ENCODE results near the gene SCN9A.
"Not testable (repeated sequence)": the region's sequence is repeated elsewhere in the genome, so short reads cannot be mapped to it uniquely, and the experiment has no call there.

Gene SCN9A

DNA sequence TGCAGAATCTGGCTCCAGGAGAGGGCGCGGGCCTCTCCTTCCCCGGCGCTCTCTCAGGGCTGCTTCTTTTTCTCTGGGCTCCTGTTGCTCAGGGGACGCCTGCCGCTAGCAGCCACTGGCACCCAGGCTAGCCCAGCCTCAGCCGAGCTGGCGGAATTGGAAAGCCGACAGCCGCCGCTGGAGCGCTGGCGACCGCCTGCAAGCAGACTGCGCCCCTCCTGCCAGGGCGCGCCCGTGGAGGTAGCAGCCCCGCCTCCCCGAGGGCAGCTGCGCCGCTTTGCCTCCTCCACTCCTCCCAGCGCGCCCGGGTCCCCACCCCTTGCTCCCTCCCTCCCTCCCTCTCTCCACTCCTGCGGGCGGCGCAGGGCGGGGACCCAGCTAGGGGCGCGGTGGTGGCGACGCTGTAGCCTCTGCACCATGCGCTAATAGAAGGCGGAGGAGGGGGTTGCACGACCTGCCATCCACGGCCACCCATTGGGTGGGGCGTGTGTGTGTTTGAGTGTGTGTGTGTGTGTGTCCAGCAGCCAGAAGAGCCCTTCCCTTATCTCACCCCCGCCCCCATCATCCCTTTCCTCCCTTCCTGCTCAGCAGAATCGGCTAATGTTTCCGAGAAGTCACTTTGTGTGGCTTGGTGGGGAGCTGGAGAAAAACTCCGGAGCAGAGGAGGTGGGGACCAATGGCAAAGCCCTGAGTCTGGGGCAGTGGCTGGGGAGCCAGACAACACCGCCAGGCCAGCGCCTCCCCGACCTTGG lies at the start of gene SCN9A:
TSS of gene SCN9A (minus strand) at position 209 of the 752 bp plus-strand sequence. CDS start 64,188 bp downstream, outside the sequence.
- peak; percentile 80 for DNase-seq

DNA sequence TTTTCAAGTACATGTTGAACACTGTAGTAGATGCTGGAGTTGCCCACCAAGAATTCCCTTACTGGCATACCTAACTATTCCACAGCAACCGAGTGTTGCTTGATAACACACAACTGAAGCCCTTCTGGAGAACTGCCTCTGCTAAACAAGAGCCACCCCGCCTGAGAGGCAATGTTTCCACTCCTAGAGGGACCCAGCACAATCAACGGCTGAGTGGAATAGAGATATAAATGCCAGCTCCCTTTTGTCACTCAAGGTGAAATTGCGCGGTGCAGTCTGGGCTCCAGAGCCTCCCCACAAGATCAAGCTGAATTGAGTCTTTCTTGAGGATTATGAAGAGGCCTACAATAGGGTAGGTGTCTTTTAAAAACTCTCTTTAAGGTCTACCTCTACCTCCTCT lies 49.1 kb upstream of the SCN9A start:
- DNase-seq, result no peak

DNA sequence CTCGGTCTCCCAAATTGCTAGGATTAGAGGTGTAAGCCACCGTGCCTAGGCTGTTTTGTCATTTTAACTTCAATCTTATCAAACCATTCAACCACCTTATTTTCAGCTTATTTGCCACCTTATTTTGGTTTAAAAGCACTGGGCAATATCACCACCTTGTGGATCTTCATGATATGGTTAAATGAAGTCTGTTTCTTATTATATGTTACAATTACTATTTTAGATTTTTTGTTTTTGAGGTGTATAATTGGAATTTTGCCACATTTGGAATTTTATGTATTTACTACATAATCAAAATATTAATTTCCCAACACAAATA lies 43.8 kb upstream of the SCN9A start:
- no peak for DNase-seq

DNA sequence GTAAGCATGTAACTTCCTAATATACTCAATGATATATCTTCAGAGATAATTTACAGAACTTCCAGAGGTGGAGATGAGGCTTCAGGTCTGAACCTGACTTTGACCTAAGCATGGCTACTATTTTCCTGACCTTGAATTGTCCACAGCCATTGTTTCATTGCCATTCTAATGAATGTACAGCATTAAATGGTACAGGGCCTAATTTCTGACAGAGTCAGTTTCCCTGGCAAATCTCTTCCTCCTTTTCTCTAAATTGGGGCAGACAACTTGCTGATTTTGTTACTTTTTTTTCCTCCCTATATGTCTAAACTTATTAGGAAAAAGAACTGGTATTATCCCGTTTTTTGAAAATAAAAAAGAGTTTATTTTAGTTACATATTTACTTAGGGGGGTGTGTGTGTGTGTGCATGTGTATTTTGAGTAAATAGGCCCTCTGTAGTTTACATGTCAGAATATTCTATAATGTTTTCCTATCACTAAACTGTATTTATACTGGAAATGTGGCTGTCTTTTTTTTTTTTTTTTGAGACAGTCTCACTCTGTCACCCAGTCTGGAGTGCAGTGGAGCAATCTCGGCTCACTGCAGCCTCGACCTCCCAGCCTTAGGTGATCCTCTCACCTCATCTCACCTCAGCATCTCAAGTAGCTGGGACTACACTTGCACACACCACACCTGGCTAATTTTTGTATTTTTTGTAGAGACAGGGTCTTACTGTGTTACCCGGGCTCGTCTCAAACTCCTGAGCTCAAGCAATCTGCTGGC lies 43.3 kb upstream of the SCN9A start:
- DNase-seq, result no peak

DNA sequence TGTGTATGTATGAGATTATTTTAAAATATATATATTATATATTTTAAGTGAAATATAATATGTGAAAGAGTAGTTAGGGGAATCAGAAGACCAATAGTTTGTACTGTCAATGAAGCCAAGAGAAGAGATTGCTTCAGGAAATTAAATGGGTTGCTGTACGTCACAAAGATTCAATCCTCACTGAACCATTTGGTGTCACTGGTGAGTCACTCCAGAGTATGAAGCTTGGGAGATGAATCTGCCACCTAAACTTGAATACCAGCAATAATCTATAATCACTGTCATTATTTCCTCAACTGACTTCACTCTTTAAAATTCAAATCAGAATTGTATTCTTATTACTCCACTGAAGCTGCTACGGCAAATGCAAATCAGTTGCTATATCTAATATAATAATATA lies 41.9 kb upstream of the SCN9A start:
- DNase-seq, result no peak

DNA sequence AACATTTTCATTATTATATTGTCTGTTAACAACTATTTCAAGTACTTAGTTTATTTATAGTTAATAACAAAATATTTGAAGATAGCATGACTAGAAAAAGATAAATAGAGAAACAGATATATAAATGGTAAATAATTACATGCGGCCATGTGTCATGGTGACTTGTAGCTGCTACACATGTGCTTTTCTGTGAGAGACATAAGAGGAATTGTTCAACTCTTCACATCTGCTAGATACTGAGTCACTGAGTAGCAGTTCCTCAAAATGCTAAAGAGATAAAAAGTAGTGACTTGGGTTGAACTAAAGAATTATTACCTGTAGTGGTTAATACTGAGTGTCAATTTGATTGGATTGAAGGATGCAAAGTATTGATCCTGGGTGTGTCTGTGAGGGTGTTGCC lies 37.5 kb upstream of the SCN9A start:
- DNase-seq, result no peak

DNA sequence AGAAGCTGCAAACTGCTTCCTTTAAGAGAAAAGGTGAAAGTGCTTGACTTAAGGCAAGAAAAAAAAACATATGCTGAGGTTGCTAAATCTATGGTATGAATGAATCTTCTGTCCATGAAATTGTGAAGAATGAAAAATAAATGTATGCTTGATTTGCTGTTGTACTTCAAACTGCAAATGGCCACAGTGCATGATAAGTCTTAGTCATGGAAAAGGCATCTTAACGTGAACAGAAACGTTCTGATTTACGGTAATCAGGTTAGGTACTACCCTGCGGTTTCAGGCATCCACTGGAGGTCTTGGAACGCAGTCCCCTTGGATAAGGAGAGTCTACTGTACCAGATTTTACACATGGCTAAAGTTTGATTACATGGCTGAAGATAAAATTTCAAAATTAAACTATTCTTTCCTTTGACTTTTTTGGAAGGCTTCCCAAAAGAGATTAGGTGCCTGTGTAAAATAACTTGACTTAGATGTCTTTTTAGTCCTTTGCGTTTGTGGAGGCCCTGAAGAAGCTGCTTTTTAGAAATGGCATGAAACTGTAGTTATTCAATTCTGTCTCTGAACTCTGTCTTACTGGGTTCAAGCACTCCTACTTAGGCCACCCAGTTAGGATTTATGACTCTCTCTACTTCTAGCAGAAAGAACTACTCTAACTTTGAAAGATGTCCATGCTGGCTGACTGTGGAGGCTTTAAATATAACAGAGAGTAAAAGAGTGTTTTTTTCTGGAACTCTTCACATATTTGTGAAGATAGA lies 35.9 kb upstream of the SCN9A start:
- DNase-seq, result no peak

DNA sequence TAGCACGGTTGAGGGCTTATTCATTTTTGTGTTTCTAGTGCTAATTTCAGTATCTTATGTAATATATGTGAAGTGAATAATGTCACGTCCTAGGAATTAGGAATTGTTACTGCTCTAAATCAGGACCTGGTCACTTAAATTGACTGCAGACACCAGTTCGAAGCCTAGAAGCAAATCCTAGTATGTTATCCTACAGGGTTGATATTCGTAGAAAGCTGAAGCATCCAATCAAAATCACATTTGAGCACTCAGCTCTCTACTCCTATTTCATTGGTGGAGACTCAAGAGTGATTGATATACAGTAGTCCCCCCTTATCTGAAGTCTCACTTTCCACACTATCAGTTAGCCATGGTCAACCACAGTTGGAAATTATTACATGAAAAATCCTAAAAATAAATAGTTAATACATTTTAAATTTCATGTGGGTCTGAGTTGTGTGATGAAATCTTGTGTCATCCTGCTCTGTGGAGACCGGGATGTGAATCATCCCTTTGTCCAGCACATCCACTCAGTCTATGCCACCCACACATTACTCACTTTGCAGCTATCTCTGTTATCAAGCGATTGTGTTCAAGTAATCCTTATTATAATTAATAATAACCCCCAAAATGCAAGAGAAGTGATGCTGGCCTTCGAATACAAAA lies 35.2 kb upstream of the SCN9A start:
- DNase-seq, result no peak

DNA sequence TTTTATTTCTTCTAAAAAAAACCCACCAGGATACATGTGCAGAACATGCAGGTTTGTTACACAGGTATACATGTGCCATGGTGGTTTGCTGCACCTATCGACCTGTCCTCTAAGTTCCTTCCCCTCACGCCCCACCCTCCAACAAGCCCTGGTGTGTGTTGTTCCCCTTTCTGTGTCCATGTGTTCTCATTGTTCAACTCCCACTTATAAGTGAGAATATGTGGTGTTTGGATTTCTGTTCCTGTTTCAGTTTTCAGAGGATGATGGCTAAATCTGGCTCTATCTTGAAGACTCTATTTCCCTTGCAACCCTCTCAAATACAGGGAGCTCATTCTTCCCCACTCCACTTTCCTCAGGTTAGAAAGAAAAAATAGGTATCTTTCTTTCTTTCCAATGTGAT lies 32.0 kb upstream of the SCN9A start:
- not testable (repeated sequence) for DNase-seq

DNA sequence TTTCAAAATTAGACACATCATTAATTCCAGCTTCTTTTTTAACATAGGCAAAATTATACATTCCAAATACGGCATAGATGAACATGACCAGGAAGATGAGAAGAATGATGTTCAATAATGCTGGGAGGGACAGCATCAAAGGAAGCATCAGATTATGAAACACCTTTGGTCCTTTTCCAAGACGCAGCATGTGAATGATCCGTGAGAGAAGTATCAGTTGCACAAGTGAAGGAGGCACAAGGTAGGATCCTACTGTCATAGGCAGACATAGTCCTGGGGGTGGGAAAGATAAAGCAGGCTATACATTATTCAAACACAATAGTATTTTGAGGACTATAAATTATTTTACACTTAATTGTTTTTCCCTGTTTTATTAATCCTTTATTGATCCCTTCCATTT lies 30.6 kb upstream of the SCN9A start:
- no peak for DNase-seq

DNA sequence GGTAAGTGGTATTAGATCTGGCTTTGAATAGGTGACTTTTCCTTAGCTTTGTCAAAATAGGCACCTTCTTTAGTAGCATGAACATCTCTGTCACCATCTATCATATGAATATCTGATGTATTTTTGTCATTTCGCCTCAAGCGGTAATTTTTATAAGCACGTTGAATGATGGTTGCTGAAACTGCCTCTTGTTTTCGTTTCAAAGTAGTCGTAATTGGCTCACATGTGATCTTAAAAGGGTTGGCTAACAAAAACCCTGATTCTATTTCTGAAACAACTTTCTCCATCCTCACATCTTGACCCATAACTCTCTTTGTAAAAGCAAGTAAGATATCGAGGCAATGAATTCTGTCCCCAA lies 29.8 kb upstream of the SCN9A start:
- no peak for DNase-seq

DNA sequence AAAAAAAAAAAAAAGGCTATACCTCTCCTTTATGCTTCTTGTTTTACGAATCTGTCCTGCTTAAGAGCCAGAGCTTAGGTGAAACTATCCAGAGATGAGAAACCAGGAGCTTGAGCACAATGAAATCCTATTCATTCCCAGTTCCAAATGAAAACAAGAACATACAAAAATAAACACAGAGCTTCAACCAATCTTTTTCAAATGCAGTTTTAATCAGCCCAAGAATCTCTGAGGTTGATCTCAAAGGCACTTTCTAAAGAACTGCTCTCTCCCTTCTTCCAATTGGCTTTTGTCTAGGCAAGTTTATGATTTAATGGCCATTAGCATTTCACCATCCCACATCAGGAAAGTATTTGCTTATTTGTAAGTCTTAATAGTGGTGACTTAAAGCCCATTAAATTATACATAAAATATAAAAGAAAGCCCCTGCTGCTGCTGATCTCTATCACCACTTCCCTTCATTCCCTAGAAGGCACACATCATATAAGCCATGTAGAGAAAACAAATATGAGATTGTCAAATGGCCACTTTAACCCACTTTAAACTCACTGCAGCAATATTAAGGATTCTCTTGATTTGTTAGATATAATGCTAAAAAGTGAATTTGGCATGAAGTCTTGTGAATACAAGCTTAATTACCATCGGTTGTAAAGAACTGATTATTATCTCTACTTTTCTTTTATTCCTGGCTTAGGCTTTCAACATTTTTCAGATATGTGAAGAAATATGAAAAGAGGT lies 29.3 kb upstream of the SCN9A start:
- no peak for DNase-seq

DNA sequence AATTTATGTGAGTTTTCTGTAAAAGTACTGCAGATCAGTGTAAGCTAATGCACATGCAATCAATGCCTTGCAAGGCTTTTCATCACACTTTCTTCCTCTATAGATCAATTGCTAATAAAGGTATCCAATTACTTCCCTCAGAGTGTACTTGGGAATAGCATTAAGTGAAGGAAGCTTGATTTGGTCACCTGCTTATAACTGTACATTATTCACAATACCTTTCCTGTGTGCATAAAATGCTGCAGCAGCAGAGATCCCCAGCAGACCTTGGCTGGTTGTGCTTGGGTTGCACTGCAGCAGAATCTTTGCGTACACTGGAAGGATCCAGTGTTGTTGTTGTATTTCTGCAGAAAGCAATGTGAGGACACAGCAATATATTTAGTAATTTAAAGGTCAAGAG lies 18.5 kb upstream of the SCN9A start:
- DNase-seq, result no peak

DNA sequence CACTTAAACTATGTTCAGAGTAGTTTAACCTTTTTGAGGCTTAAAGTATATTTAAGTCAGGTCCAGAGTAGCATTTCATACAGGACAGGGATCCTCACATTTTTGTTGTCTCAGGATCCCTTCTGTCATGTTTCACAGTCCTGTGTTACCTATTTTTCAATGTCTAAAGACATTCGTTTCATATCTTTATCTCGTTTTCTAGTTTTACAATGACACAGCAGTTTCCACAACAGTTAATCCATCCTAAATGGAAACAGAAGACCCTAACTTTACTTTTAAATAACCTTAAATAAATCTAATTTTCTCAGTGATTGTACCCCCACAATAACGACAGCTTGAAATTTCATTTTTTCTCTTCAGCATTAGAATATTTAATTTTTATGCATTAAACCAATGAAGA lies 17.3 kb upstream of the SCN9A start:
- DNase-seq, result no peak

DNA sequence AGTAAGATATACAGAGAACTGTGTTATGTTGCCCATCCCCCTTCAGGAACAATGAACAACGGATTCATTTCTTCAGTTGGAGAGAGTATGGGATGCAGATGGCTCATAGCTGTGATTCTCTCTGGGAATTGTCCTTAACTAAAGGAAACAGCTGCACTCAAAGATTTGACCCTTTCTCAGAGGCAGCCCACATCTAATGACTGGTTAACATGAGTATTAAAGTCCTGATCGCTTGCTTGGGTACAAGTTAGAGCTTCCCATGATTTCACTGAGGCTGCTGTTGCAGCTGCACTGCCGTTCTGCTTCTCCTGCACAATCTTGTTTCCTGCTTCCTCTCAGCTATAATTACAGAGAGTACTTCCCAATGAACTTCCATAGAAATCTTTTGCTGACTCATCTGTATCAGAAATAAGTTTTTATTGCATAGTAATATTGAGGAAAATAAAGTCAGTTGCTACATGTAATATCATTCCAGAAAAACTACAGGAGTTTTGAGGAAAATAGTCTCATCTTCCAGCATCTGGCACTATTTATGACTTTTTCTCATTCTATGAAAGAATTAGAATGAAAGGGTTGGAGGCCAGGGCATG lies 12.8 kb upstream of the SCN9A start:
- DNase-seq, result no peak

DNA sequence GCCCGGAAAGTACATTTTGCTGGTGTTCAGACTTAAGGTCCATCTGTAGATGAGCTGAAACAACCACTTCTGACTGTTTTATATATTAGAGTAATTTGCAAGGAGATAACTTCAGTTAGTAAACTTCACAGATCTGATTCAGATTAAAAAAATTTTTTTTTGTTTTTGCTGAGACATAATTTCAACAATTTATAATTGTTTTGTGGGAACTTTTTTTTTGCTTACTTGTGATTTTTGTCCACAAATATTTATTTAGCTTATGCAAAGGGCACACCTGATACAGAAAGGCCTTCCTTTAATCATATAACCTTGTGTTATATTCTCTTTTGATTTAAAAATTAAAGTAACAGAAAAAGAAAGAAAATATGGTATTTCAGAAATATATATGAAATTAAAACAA lies 9.6 kb upstream of the SCN9A start:
- no peak for DNase-seq

DNA sequence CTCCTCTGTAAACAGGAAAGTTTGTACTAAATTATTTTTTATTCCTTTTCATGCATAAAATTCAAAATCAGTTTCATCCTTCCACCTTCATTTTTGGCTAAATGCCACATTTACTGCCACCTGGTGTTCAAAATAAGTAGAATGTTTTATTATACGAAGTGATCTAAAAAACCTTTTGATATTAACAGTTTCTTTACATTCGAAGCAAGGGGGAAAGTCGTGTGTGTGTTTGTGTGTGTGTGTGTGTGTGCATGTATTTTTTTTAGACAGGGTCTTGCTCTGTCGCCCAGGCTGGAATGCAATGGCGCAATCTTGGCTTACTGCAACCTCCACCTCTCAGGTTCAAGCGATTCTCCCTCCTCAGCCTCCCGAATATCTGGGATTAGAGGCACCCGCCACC lies 9.0 kb upstream of the SCN9A start:
- no peak for DNase-seq

DNA sequence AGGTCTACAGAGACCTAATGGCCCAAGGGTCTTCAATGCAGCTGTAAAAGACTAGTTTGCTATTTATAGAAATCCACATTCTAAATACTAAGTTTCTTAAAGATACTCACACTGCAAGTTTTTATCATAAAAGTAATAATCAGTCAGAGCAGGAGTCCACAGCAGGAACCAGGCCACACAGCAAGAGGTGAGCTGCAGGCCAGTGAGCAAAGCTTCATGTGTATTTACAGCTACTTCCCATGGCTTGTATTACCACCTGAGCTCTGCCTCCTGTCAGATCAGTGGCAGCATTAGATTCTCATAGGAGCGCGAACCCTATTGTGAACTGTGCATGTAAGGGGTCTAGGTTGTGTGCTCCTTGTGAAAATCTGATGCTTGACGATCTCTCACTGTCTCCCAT lies 6.7 kb upstream of the SCN9A start:
- no peak for DNase-seq

DNA sequence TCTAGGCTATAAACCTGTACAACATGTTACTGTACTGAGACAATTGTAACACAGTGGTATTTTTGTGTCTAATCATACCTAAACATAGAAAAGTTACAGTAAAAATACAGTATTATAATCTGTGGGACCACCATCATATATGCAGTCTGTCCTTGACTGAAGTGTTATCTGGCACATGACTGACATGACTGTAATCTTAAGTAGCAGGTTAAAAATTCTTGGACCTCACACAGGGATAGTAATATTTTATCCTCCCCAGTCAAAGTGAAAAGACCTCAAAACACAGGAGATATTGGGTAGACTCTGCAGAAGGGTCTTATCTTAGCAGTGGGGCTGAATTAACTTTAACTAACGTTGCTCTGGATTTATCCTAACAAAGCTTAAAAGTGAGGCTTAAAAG lies 4.9 kb upstream of the SCN9A start:
- DNase-seq, result no peak

DNA sequence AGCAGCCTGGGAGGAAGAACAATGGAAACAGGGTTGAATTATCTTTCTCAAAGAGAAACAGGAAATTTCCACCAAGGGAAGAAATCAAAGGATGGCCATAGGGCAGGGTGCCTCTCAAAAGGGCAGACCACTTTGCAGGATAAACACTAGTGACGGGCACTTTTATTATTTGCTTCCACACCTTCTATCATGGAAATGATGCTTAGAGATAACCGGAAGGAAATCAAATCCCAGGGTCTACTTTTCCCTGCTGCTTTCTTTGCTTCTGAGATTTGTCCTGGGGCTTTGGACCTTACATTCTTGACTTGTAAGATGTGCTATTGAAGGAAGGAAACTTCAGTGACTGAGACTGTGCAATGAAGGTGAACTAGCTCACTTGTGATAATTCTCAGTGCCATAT lies 1.1 kb upstream of the SCN9A start:
- DNase-seq, result no peak

DNA sequence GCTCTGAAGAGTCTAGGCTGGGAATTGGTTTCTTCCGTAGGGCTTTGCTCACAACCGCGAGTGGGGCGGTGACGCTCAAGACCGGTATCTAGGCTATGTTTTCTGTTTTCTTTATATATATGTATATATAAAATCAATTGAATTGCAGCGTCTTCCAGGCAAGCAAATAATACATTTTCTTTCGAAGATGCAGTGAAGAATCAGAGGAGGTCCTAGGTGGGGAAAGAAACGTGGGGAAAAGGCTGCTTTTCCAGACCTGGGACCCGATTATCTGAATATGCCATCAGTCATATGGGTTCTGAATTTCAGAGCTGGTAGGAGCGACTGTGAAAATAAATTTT lies 714 bp upstream of the SCN9A start:
- DNase-seq, result no peak

DNA sequence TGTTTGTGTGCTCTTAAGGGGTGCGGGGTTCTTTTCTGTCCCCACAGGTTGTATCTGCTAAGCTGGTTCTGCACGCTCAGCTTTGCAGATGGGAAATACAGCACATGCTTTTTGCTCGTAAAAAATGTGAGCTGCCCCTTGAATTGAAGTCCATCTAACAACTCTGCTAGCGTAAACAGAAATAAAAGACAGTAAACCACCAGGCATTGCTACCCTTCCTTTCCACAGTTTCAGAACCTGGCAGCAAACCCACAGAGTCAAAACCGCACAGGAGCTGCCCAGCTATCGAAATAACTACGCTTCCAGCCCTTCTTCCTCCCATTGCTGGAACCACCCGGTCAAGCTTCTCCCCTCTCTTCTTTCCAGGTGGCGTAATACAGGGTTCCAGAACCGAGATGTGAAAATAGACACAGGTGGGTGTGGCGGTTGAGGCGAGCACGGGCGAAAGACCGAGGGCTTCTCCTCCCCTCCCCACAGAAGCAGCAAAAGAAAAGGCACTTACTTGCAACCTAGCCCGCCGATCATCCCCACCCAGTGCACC lies 479 bp downstream of the SCN9A start:
- no peak for DNase-seq
